ENCODE results near the gene NOPCHAP1.
"Not testable (repeated sequence)": the region's sequence is repeated elsewhere in the genome, so short reads cannot be mapped to it uniquely, and the experiment has no call there.

DNA sequence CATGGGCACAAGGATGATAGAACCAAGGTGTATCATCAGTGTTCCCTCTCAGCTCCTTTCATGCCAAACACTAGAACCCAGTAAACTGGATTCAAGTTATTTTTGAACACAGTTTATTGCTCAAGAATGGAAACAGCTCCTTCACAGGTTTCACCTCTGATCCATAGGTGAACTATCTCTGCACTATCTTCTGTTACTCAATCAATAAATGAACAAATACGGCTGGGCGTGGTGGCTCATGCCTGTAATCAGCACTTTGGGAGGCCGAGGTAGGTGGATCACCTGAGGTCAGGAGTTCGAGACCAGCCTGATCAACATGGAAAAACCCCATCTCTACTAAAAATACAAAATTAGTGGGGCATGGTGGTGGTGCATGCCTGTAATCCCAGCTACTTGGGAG is 37.4 kb upstream of the NOPCHAP1 start:
- not testable (repeated sequence) for TF ChIP-seq EZH2 (IDR thresholded peaks at IDR 0.05; ENCODE audit: low read length, unreplicated experiment)
- TF ChIP-seq, protein P1, sequence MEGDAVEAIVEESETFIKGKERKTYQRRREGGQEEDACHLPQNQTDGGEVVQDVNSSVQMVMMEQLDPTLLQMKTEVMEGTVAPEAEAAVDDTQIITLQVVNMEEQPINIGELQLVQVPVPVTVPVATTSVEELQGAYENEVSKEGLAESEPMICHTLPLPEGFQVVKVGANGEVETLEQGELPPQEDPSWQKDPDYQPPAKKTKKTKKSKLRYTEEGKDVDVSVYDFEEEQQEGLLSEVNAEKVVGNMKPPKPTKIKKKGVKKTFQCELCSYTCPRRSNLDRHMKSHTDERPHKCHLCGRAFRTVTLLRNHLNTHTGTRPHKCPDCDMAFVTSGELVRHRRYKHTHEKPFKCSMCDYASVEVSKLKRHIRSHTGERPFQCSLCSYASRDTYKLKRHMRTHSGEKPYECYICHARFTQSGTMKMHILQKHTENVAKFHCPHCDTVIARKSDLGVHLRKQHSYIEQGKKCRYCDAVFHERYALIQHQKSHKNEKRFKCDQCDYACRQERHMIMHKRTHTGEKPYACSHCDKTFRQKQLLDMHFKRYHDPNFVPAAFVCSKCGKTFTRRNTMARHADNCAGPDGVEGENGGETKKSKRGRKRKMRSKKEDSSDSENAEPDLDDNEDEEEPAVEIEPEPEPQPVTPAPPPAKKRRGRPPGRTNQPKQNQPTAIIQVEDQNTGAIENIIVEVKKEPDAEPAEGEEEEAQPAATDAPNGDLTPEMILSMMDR (conservative IDR thresholded peaks at IDR 0.05; ENCODE audit: low read depth, low read length): not testable (repeated sequence)

Data from PC-3 (cell line).